HUES6 (cell line): Measurements from ENCODE around the gene BRF1.

Experiments
- H3K27ac ChIP-seq: 2 replicates; pipeline ENCODE4 v1.7.0; 2013; ENCODE audit warnings: low read depth, mild to moderate bottlenecking, low read length, inconsistent platforms
- H3K27me3 ChIP-seq: 2 replicates; pipeline ENCODE4 v1.6.1; 2013; ENCODE audit warnings: low read length; ENCODE audit not compliant: control insufficient read depth, insufficient read depth
- H3K36me3 ChIP-seq: 2 replicates; pipeline ENCODE4 v1.6.1; 2013; ENCODE audit warnings: low read length; ENCODE audit not compliant: control insufficient read depth, insufficient read depth
- H3K4me1 ChIP-seq: 2 replicates; pipeline ENCODE4 v1.6.1; 2013; ENCODE audit warnings: low read length; ENCODE audit not compliant: control insufficient read depth, insufficient read depth
- H3K4me3 ChIP-seq: 2 replicates; pipeline ENCODE4 v1.5.1; 2013; ENCODE audit warnings: low read depth, low read length
- H3K9ac ChIP-seq: one replicate; pipeline ENCODE4 v1.6.1; 2013; ENCODE audit warnings: mild to moderate bottlenecking, low read length
- H3K9me3 ChIP-seq: 2 replicates; pipeline ENCODE4 v1.6.1; 2013; ENCODE audit warnings: low read depth, low read length; ENCODE audit not compliant: control insufficient read depth, insufficient read depth

Gene BRF1

GRCh38 chr14:105167303-105168092, 133.3 kb downstream of the BRF1 start:
- H3K4me1 ChIP-seq, result peaks cover 42% of the 10 kb centered on the region
- H3K4me3 ChIP-seq, result peak overlapping the region; percentile 65
- H3K9ac ChIP-seq, result peak overlapping the region; percentile 23
- H3K27me3 ChIP-seq, result peaks cover 29% of the 10 kb centered on the region
- H3K27ac ChIP-seq, result no peak overlapping the region
- H3K9me3 ChIP-seq, result no peaks in the 10 kb centered on the region
- H3K36me3 ChIP-seq, result no peaks in the 10 kb centered on the region

GRCh38 chr14:105166571-105167302, 134.1 kb downstream of the BRF1 start:
- peaks cover 29% of the 10 kb centered on the region for H3K27me3 ChIP-seq
- no peaks in the 10 kb centered on the region for H3K36me3 ChIP-seq
- H3K9me3 ChIP-seq, result no peaks in the 10 kb centered on the region
- no peak overlapping the region for H3K9ac ChIP-seq
- H3K27ac ChIP-seq, result no peak overlapping the region
- no peak overlapping the region; the same call in 1 of the 2 replicates for H3K4me3 ChIP-seq
- peaks cover 42% of the 10 kb centered on the region for H3K4me1 ChIP-seq

GRCh38 chr14:105165761-105166485, 134.9 kb downstream of the BRF1 start:
- Histone ChIP-seq H3K27ac (no peak overlapping the region), H3K9me3 (no peaks in the 10 kb centered on the region), H3K4me3 (no peak overlapping the region), H3K9ac (no peak overlapping the region), H3K27me3 (peaks cover 29% of the 10 kb centered on the region), H3K4me1 (peaks cover 36% of the 10 kb centered on the region), H3K36me3 (no peaks in the 10 kb centered on the region)

- Histone ChIP-seq H3K27ac (no peak overlapping the region), H3K4me3 (no peak overlapping the region), H3K9me3 (no peaks in the 10 kb centered on the region), H3K9ac (no peak overlapping the region), H3K4me1 (peaks cover 30% of the 10 kb centered on the region), H3K27me3 (peaks cover 29% of the 10 kb centered on the region), H3K36me3 (no peaks in the 10 kb centered on the region)
Observed at GRCh38 chr14:105165134-105165704, 135.6 kb downstream of the BRF1 start.

- Histone ChIP-seq H3K27ac (no peak overlapping the region), H3K27me3 (peaks cover 20% of the 10 kb centered on the region), H3K4me3 (no peak overlapping the region), H3K9ac (no peak overlapping the region), H3K4me1 (peaks cover 22% of the 10 kb centered on the region; the same call in 1 of the 2 replicates), H3K9me3 (no peaks in the 10 kb centered on the region), H3K36me3 (no peaks in the 10 kb centered on the region)
Observed at GRCh38 chr14:105163040-105163742, 137.6 kb downstream of the BRF1 start.

- peaks cover 22% of the 10 kb centered on the region; the same call in 1 of the 2 replicates for H3K4me1 ChIP-seq
- H3K27ac ChIP-seq, result no peak overlapping the region
Observed at GRCh38 chr14:105162669-105162979, 138.2 kb downstream of the BRF1 start.

GRCh38 chr14:105161964-105162668, 138.7 kb downstream of the BRF1 start:
- H3K4me1 ChIP-seq, result peaks cover 22% of the 10 kb centered on the region; the same call in 1 of the 2 replicates
- H3K9ac ChIP-seq, result no peak overlapping the region
- no peaks in the 10 kb centered on the region for H3K9me3 ChIP-seq
- no peaks in the 10 kb centered on the region for H3K36me3 ChIP-seq
- no peak overlapping the region for H3K27ac ChIP-seq
- peaks cover 13% of the 10 kb centered on the region for H3K27me3 ChIP-seq
- no peak overlapping the region for H3K4me3 ChIP-seq

More at GRCh38 chr14:105162669-105162979, 138.2 kb downstream of the BRF1 start:
- Histone ChIP-seq H3K9me3 (no peaks in the 10 kb centered on the region), H3K27me3 (peaks cover 17% of the 10 kb centered on the region), H3K4me3 (no peak overlapping the region), H3K36me3 (no peaks in the 10 kb centered on the region), H3K9ac (no peak overlapping the region)

- no peak overlapping the region for H3K27ac ChIP-seq
- no peak overlapping the region for H3K4me3 ChIP-seq
- peaks cover 5% of the 10 kb centered on the region; the same call in 1 of the 2 replicates for H3K27me3 ChIP-seq
- H3K9me3 ChIP-seq, result no peaks in the 10 kb centered on the region
- H3K9ac ChIP-seq, result no peak overlapping the region
- H3K36me3 ChIP-seq, result no peaks in the 10 kb centered on the region
- H3K4me1 ChIP-seq, result peaks cover 22% of the 10 kb centered on the region; the same call in 1 of the 2 replicates
Observed at GRCh38 chr14:105161309-105161708, 139.5 kb downstream of the BRF1 start.

- H3K36me3 ChIP-seq, result no peaks in the 10 kb centered on the region
- no peak overlapping the region for H3K9ac ChIP-seq
- peaks cover 20% of the 10 kb centered on the region; the same call in 1 of the 2 replicates for H3K4me1 ChIP-seq
- no peak overlapping the region for H3K4me3 ChIP-seq
- no peaks in the 10 kb centered on the region for H3K9me3 ChIP-seq
- no peak overlapping the region for H3K27ac ChIP-seq
- no peaks in the 10 kb centered on the region for H3K27me3 ChIP-seq
Observed at GRCh38 chr14:105160776-105161175, 140.0 kb downstream of the BRF1 start.

GRCh38 chr14:105159344-105159743, 141.5 kb downstream of the BRF1 start:
- Histone ChIP-seq H3K36me3 (no peaks in the 10 kb centered on the region), H3K9me3 (no peaks in the 10 kb centered on the region), H3K4me1 (peaks cover 9% of the 10 kb centered on the region; the same call in 1 of the 2 replicates), H3K27ac (no peak overlapping the region), H3K9ac (no peak overlapping the region), H3K27me3 (no peaks in the 10 kb centered on the region), H3K4me3 (no peak overlapping the region)
